Upper lobe of left lung (tissue), 4 donors: ENCODE results near the gene TUSC2.

Source experiments
- CTCF ChIP-seq, 6 experiments: fragments of 450-650 bp in 4 of 6; fragments of 200-600 bp in 2 of 6; sonication (generic) in 2 of 6; IDR thresholded peaks; one replicate each; pipeline ENCODE4 v1.5.1; 2016 to 2019; ENCODE audit warnings: antibody characterized with exemption in 6 of 6
- EP300 ChIP-seq, 4 donors: sonication (generic); formaldehyde crosslinking; IDR thresholded peaks; one replicate each; pipeline ENCODE4 v1.5.1; 2017; ENCODE audit warnings: antibody characterized with exemption in 4 of 4, control low read depth in 2 of 4
- POLR2A ChIP-seq, 4 donors: fragments of 450-650 bp; IDR thresholded peaks; one replicate each; pipeline ENCODE4 v1.5.1; 2016 to 2017; ENCODE audit warnings: antibody characterized with exemption in 4 of 4, mild to moderate bottlenecking in 2 of 4
- POLR2AphosphoS5 ChIP-seq, 2 donors: sonication (generic); formaldehyde crosslinking; IDR thresholded peaks; one replicate each; pipeline ENCODE4 v1.5.1; 2017; ENCODE audit warnings: antibody characterized with exemption in 2 of 2

- no peak for TF ChIP-seq POLR2A (IDR thresholded peaks at IDR 0.05)
- TF ChIP-seq POLR2AphosphoS5 (IDR thresholded peaks at IDR 0.05) = no peak
- TF ChIP-seq CTCF (IDR thresholded peaks at IDR 0.05) = no peak
- no peak for TF ChIP-seq EP300 (IDR thresholded peaks at IDR 0.05)
These were observed 26.3 kb upstream of the TUSC2 start for GRCh38 chr3:50354186-50354764.
